Neural cell (in vitro differentiated cells): ENCODE results near the gene USP6NL. TPM values are rescaled to one million over a fixed set of nuclear protein-coding genes. Genes with fewer than 3 reads are reported as not detected.

ENCODE experiments used
- H2AFZ ChIP-seq: fragments of 200-600, 300-800 bp; sonication (generic), shearing (Covaris generic); 2 replicates; pipeline ENCODE4 v1.6.0; 2014; ENCODE audit warnings: low read depth, mild to moderate bottlenecking, antibody characterized with exemption, low read length, moderate library complexity
- H3F3A ChIP-seq: fragments of 200-600 bp; shearing (Covaris generic); 2 replicates; pipeline ENCODE4 v1.6.1; 2016; ENCODE audit warnings: mild to moderate bottlenecking, moderate library complexity, mixed read lengths, antibody characterized with exemption, low read length; ENCODE audit not compliant: insufficient read depth, poor library complexity, severe bottlenecking
- H3K27ac ChIP-seq: fragments of 200-600, 300-800 bp; sonication (generic), shearing (Covaris generic); 2 replicates; pipeline ENCODE4 v1.5.1; 2014; ENCODE audit warnings: mild to moderate bottlenecking, low read length, moderate library complexity
- H3K27me3 ChIP-seq: fragments of 300-800, 200-600 bp; sonication (generic), shearing (Covaris generic); 2 replicates; pipeline ENCODE4 v1.6.0; 2014; ENCODE audit warnings: mild to moderate bottlenecking, low read depth, low read length, moderate library complexity; ENCODE audit not compliant: insufficient read depth
- H3K36me3 ChIP-seq: fragments of 300-800, 200-600 bp; sonication (generic), shearing (Covaris generic); 2 replicates; pipeline ENCODE4 v1.5.1; 2014; ENCODE audit warnings: mild to moderate bottlenecking, antibody characterized with exemption, low read length, moderate library complexity; ENCODE audit not compliant: insufficient read depth
- H3K4me2 ChIP-seq: fragments of 300-800, 200-600 bp; sonication (generic), shearing (Covaris generic); 2 replicates; pipeline ENCODE4 v1.6.0; 2014; ENCODE audit warnings: mild to moderate bottlenecking, low read length
- H3K4me3 ChIP-seq: fragments of 300-800, 200-600 bp; sonication (generic), shearing (Covaris generic); 2 replicates; pipeline ENCODE4 v1.5.1; 2014; ENCODE audit warnings: mild to moderate bottlenecking, low read length, moderate library complexity
- H3K79me2 ChIP-seq: fragments of 200-600 bp; shearing (Covaris generic); replicated peaks from 2 replicates; pipeline ENCODE4 v1.6.0; 2014; ENCODE audit warnings: mild to moderate bottlenecking, low read length, moderate library complexity; ENCODE audit not compliant: insufficient read depth
- H3K9ac ChIP-seq: fragments of 300-800, 200-600 bp; sonication (generic), shearing (Covaris generic); 2 replicates; pipeline ENCODE4 v1.6.1; 2016; ENCODE audit warnings: mild to moderate bottlenecking, low read length, mixed read lengths
- H3K9me2 ChIP-seq: fragments of 200-600 bp; shearing (Covaris generic); 2 replicates; pipeline ENCODE4 v1.6.1; 2016; ENCODE audit warnings: mild to moderate bottlenecking, low read length, mixed read lengths; ENCODE audit not compliant: insufficient read depth
- H3K9me3 ChIP-seq: fragments of 200-600, 300-800 bp; sonication (generic), shearing (Covaris generic); 2 replicates; pipeline ENCODE4 v1.6.1; 2016; ENCODE audit warnings: mild to moderate bottlenecking, mixed run types, low read length, moderate library complexity, mixed read lengths
- H4K20me1 ChIP-seq: fragments of 200-600 bp; shearing (Covaris generic); 2 replicates; pipeline ENCODE4 v1.6.1; 2016; ENCODE audit warnings: mild to moderate bottlenecking, mixed run types; ENCODE audit not compliant: insufficient read depth
- EZH2 ChIP-seq: fragments of 200-600, 300-800 bp; shearing (Covaris generic), sonication (generic); IDR thresholded peaks from 2 replicates; pipeline ENCODE4 v1.6.1; 2014; ENCODE audit warnings: antibody characterized with exemption, low read length, borderline replicate concordance, mild to moderate bottlenecking; ENCODE audit not compliant: insufficient read depth, poor library complexity, severe bottlenecking
- MXI1 ChIP-seq: fragments of 450-650 bp; conservative IDR thresholded peaks from 2 replicates; pipeline ENCODE4 v1.6.1; 2014; ENCODE audit warnings: antibody characterized with exemption, mild to moderate bottlenecking; ENCODE audit not compliant: poor library complexity, severe bottlenecking
- RAD21 ChIP-seq: fragments of 450-650 bp; conservative IDR thresholded peaks from 2 replicates; pipeline ENCODE4 v1.6.1; 2014; ENCODE audit warnings: antibody characterized with exemption, mild to moderate bottlenecking, moderate library complexity
- SMC3 ChIP-seq: fragments of 450-650 bp; conservative IDR thresholded peaks from 2 replicates; pipeline ENCODE4 v1.6.1; 2014; ENCODE audit warnings: antibody characterized with exemption, mild to moderate bottlenecking, moderate library complexity; ENCODE audit not compliant: poor library complexity
- TAF1 ChIP-seq: IDR thresholded peaks from 2 replicates; pipeline ENCODE4 v1.6.1; 2012; ENCODE audit warnings: low read depth
- polyA plus RNA-seq: library from polyadenylated mRNA; depleted of rRNA; stranded (reverse); fragments of >200 nt; gene quantifications from 2 replicates; pipeline ENCODE4 v1.2.3, GENCODE V29; 2014
- TF ChIP-seq, protein P1 (sequence below): fragments of 450-650 bp; IDR thresholded peaks from 2 replicates; pipeline ENCODE4 v1.5.1; 2014; ENCODE audit warnings: antibody characterized with exemption, mild to moderate bottlenecking, moderate library complexity; ENCODE audit not compliant: poor library complexity, severe bottlenecking
- TF ChIP-seq, protein P2 (sequence below): IDR thresholded peaks from 2 replicates; pipeline ENCODE4 v1.6.1; 2012; ENCODE audit warnings: borderline replicate concordance

Gene USP6NL
- polyA plus RNA-seq, 1 donor from 2014 or later: 39.9 TPM

DNA sequence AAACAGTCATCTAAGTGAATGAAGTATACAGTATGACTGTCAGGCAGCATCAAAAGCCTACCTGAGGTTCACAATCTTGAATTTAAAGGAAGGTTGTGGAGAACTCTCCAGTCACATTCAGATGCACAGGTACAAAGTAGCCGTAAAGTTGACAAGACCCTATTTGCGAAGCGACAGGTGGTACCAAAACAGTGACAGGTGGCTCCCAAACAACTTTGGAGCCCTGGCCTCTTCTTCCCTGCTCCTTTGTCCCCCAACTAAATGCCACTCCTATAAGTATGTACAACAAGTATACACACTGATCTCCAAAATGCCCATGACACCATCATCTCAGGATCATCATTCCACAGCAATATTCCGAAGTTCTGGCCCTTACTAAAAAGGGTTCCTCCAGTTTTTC lies 53.5 kb downstream of the USP6NL start:
- Histone ChIP-seq H3F3A (no peaks in the 10 kb centered on the region), H3K9me3 (no peaks in the 10 kb centered on the region), H4K20me1 (no peaks in the 10 kb centered on the region), H3K4me3 (no peak overlapping the region), H3K79me2 (peaks cover 45% of the 10 kb centered on the region), H3K27me3 (no peaks in the 10 kb centered on the region), H3K9ac (no peak overlapping the region), H3K4me2 (no peak overlapping the region), H3K9me2 (no peaks in the 10 kb centered on the region), H2AFZ (no peak overlapping the region), H3K27ac (no peak overlapping the region), H3K36me3 (no peaks in the 10 kb centered on the region)
- no peak for TF ChIP-seq SMC3
- TF ChIP-seq EZH2: no peak
- TF ChIP-seq MXI1: no peak
- TF ChIP-seq RAD21: no peak
- TF ChIP-seq TAF1: no peak

DNA sequence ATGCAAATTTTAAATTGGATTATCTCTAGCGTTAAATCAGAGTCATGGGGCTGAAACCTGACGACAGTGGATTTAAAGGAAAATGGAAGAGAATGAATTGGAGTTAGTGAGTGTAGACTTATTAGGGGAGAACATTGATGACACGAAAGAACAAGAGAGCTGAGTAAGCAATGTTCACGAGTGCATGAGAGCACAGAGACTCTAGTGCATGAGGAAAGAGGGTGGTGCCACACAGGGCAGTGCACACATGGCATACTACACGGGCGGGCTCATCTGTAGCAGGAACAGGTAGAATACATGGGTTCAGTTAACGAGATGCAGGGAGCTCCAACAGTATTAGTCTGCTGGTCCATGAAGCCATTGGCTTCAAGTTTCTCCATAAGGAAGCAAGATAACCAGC lies 53.9 kb downstream of the USP6NL start:
- H3K9me2 ChIP-seq: no peaks in the 10 kb centered on the region
- no peaks in the 10 kb centered on the region for H3K9me3 ChIP-seq
- H3K4me2 ChIP-seq: no peak overlapping the region
- no peaks in the 10 kb centered on the region for H4K20me1 ChIP-seq
- no peak overlapping the region for H3K27ac ChIP-seq
- H3F3A ChIP-seq: no peaks in the 10 kb centered on the region
- no peaks in the 10 kb centered on the region for H3K36me3 ChIP-seq
- TF ChIP-seq EZH2 (no peak), SMC3 (no peak)
- H3K27me3 ChIP-seq: no peaks in the 10 kb centered on the region
- H2AFZ ChIP-seq: no peak overlapping the region
- H3K79me2 ChIP-seq: peaks cover 40% of the 10 kb centered on the region
- no peak overlapping the region for H3K9ac ChIP-seq
- H3K4me3 ChIP-seq: no peak overlapping the region

DNA sequence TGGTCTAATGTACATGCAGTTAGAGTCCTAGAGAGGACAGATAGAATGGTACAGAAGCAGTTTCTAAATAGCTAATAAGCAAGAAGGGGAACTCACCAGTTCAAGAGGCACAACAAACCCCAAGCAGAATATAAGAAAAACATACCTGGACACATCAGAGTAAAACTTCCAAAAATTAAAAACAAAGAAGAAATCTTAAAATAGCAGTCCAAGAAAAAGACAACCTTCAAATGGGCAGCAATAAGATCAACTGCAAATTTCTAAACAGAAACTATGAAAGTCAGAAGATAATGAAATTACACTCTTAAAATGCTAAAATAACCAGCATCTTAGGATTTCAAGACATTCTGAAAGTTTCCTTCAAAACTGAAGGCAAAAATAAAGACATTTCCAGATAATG lies 55.9 kb downstream of the USP6NL start:
- Histone ChIP-seq H3K4me3 (no peak overlapping the region), H2AFZ (no peak overlapping the region), H3K36me3 (no peaks in the 10 kb centered on the region), H3K9me2 (no peaks in the 10 kb centered on the region), H3K79me2 (peaks cover 35% of the 10 kb centered on the region), H3K27me3 (no peaks in the 10 kb centered on the region), H3K9ac (no peak overlapping the region), H3K9me3 (peaks cover 3% of the 10 kb centered on the region), H3F3A (no peaks in the 10 kb centered on the region), H3K27ac (no peak overlapping the region), H3K4me2 (no peak overlapping the region), H4K20me1 (no peaks in the 10 kb centered on the region)
- TF ChIP-seq, protein P1, sequence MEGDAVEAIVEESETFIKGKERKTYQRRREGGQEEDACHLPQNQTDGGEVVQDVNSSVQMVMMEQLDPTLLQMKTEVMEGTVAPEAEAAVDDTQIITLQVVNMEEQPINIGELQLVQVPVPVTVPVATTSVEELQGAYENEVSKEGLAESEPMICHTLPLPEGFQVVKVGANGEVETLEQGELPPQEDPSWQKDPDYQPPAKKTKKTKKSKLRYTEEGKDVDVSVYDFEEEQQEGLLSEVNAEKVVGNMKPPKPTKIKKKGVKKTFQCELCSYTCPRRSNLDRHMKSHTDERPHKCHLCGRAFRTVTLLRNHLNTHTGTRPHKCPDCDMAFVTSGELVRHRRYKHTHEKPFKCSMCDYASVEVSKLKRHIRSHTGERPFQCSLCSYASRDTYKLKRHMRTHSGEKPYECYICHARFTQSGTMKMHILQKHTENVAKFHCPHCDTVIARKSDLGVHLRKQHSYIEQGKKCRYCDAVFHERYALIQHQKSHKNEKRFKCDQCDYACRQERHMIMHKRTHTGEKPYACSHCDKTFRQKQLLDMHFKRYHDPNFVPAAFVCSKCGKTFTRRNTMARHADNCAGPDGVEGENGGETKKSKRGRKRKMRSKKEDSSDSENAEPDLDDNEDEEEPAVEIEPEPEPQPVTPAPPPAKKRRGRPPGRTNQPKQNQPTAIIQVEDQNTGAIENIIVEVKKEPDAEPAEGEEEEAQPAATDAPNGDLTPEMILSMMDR: no peak
- TF ChIP-seq, protein P2, sequence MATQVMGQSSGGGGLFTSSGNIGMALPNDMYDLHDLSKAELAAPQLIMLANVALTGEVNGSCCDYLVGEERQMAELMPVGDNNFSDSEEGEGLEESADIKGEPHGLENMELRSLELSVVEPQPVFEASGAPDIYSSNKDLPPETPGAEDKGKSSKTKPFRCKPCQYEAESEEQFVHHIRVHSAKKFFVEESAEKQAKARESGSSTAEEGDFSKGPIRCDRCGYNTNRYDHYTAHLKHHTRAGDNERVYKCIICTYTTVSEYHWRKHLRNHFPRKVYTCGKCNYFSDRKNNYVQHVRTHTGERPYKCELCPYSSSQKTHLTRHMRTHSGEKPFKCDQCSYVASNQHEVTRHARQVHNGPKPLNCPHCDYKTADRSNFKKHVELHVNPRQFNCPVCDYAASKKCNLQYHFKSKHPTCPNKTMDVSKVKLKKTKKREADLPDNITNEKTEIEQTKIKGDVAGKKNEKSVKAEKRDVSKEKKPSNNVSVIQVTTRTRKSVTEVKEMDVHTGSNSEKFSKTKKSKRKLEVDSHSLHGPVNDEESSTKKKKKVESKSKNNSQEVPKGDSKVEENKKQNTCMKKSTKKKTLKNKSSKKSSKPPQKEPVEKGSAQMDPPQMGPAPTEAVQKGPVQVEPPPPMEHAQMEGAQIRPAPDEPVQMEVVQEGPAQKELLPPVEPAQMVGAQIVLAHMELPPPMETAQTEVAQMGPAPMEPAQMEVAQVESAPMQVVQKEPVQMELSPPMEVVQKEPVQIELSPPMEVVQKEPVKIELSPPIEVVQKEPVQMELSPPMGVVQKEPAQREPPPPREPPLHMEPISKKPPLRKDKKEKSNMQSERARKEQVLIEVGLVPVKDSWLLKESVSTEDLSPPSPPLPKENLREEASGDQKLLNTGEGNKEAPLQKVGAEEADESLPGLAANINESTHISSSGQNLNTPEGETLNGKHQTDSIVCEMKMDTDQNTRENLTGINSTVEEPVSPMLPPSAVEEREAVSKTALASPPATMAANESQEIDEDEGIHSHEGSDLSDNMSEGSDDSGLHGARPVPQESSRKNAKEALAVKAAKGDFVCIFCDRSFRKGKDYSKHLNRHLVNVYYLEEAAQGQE: no peak
